Activated CD4-positive, alpha-beta T cell treated with anti-CD3 and anti-CD28 coated beads, Interleukin-2, Interleukin-4, amounts not matched to agents 100 ng/mL and 50 ng/mL, durations not matched to agents 16 hours and 8 hours (primary cell): Measurements from ENCODE around the gene HECW1.
A peak's percentile ranks its signal among the peaks of the same experiment; 100 is the strongest.

ENCODE experiments used
- DNase-seq: peaks from one replicate; pipeline ENCODE4 v3.0.0-alpha.2; 2020; ENCODE audit warnings: low spot score

Gene HECW1

DNA sequence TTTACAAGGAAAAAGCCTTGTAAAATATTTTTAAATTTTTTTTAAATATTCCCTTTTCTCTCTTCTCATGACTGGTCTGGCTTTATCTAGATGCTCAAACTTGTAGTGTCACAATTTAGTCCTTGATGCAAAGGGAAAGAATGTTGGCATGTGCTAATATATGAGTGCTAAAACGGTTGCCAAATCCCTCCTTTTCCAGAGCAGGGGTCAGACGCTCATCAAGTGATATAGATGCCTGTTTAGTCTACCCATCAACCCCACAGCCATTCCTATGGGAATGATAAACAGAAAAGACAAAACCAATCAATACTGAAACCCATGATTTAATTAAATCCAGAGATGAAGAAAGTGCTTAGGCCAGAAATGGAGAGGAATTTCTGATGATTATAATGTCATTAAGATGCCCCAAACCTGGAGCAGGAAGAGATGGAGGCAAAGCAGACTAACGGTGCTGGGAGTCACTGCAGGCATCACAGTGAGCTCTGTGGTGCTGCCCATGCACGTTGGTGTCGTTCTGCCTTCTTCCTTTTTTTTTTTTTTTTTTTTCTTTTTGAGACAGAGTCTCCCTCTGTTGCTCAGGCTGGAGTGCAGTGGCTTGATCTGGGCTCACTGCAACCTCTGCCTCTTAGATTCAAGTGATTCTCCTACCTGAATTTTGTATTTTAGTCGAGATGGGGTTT is 260.4 kb downstream of the HECW1 start:
- DNase-seq = no peak

DNA sequence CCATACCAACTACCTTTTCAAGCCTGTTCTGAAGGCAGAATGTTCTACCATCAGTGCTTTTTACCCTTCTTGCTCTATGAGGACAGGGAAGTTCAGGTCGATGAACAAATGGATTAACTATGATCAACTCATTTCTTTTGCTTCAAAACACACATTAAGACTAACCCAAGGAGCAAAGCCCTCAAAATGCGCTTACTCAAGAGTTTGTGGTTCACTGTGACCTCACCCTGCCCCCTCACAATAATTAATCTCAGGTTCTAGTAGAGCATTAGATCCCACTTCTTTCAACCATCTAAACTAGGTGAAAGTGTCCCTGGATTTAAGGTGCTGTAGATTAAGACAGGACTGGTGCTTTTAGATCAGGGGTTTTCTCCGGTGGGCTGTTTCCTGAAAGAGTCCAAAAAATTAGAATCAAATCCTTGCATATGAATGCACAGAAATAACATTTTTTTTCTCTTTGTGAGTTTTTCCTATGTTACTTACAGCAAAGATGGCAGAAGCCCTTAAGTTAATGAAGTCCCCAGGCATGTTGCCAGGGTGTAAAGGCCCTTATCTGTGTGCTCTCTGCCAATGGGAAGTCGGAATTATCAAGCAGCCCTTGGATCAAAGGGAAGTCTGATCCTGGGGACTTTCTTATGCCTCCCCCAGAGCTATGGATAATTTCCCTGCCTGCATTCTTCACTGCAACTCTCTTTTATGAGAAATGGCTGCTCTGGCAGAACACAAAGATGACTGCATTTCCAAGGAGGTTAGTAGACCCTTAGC is 264.9 kb downstream of the HECW1 start:
- DNase-seq = no peak

DNA sequence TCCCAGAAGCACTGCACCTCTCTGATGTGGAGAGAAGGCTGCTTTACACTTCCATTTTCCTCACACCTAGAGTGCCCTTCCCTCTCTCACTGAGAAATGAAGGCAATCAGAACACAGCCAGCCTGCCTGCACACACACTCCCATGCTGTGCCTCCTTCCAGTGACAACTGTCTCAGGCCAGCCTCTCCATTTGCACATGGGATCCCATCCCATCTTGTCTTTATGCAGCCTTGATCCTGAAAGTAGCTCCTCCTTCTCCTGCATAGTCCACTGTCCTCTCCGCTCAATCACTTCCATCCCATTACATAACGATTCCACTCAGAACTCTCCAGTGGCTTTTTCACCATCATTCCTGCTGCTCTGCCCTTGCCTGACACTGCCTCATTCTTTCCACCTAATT is 266.8 kb downstream of the HECW1 start:
- DNase-seq = no peak

DNA sequence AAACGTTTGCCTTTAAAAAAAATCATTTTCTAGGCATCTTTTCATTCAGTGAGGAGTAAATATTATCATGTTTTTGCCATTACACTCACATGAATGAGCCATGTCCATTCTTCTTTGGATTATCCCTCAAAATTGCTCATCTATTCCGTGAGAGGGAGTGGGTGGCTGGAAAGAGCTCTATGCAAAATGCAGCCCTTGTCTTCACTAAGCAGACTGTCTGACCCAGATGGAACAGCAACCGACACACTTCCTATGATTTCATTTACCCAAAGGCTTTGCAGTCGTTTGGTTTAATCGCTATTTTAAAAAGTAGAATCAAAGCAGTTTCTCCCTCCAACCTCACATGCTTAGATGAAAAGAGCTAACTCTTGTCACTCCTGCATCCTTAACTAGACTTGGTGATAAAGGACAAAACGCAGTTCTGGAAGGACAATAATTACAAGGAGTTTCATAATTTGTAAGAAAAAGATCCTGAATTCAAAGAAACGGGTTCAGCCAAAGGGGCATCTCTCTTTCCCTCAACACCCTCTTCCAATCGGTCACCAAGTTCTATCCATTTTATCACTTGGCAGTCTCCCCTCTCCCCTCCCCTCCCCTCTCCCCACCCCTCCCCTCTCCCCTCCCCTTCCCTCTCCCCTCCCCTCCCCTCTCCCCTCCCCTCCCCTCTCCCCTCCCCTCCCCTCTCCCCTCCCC is 272.3 kb downstream of the HECW1 start:
- no peak for DNase-seq

DNA sequence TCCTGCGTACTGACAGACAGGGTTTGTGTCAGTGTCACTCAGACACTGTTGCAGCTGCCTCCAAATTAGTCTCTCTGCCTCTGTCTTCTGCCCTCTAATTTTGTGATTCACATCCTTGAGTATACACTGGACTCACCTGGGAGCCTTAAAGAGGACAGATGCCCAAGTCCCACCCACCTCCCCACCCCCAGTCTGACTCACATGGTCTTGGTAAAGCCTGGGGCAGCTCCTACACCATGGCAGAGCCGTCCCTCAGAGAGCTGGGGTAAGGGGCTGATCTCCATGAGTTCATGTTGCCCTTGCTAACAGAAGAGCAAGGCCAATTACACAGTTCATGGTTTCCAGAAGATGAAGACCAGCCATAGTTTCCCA is 272.8 kb downstream of the HECW1 start:
- DNase-seq = no peak

DNA sequence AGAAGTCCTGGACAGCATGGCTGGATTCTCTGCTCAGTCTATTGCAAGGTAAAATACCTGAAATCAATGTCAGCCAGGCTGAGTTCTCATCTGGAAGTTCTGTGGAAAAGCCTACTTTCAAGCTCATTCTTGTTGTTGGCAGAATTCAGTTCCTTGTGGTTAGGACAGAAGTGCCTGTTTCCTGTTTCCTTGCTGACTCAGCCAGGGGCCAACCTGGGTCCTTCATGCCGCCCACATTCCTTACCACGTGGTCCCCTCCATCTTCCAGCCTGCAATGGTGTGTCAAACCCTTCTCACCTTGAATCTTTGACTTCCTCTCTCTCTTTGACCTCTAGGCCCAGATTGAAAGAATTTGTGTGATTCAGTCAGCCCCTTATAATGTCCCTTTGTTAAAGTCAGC is 273.4 kb downstream of the HECW1 start:
- peak; percentile 17 for DNase-seq

DNA sequence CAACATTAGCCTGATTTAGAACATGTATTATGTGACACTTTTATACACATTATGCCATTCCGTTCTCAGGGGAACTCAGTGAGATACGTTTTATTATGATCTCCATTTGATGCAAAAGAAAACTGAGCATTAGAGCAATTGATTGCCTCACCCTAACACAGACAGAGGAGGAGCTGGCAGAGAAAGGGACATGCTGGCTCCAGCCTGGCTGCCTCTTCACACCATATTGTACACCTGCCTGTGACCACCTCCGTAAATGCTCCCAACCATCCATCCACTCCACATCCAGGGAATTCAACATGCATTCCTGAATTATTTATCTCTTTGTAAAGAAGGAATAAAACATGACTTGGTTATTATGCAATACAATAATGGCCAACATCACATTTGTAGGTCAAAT is 275.5 kb downstream of the HECW1 start:
- DNase-seq = no peak

DNA sequence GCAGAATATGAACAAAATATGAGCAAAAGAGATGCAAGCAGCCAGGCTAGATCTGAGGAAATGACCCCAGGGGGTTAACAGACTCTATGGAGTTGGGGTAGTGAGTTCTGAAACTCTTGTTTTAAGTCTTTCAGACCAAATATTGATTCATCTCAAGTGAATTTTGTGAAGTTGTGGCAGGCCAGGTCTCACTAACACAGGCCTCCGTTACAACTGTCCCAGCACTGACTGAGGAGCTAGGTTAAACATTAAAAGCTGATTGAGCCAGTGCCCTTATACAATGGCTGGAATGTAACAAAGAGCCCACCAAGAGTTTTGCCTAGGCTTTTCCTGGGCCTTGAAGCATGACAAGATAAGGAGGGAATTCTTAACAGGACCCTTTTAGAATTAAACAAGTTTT is 278.1 kb downstream of the HECW1 start:
- DNase-seq = no peak

DNA sequence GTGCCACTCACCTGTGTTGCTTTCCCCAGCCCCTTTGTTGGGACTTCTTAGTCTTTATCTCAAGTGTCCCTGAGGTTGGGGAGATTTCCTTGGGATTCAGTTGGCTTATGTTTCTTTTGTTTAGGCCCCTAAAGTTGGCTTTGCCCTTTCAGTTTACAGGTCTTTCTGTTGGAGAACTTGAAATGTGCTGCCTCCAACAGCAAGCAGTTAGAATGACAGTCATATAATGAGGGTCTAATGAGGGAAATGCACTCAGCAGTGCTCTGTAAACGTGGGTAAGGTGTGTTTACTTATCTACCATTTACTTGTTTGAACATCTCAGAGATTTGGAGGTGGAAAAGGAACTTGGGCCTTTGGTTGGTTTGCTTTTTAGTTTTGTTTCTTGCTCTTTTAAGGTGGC is 279.1 kb downstream of the HECW1 start:
- no peak for DNase-seq

DNA sequence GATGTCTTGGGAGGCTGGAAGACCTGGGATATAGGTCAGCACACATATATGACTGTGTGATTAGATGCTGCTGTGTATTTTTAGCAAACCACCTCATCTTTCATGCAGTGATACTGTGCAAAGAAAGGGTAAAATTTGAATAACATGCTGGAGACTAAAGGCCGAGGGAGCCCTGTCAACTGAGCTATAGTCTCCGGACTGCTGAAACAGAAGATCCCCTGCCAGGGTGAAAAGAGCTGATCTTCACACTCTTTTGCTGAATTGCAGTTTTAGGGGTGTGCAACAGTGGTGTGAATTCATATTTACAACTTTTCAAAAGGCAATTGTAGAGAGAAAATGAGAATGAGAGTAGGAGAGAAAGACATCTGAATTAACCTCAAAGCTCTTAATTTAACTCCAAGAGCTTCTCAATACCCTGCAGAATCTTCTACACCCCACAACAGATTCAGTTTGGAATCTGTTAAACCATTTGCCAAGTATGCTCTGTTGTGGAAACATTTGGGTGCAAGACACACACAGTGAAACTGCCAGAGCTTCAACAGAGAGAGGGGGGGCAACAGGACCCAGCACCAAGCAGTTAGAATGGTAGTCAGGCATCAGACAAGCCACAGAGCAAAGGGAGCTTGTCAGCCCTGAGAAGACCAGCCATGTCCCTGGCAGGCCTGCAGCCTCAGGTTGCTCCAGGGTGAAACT is 280.3 kb downstream of the HECW1 start:
- no peak for DNase-seq

DNA sequence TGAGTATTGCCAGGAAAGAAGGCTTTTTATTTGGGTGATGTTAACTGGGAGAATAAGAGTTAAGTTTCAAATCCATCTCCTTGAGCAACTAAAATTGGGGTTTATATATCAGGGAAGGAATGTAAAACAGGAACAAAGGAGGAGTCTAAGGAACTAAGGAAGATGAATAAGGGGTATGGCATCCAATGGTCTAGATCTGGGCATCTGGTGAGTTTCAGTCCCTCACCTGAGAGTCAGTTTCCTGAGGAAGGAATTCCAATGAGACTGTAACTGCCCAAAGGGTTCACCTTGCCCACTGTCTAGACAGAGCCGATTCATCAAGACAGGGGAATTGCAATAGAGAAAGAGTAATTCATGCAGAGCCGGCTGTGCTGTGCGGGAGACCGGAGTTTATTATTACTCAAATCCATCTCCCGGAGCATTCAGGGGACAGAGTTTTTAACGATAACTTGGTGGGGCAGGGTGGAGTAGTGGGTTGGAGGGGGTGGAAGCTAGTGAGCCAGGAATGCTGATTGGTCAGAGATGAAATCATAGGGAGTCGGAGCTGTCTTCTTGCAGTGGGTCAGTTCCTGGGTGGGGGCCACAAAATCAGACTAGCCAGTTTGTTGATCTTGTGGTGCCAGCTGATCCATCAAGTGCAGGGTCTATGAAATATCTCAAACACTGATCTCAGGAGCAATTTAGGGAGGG is 282.1 kb downstream of the HECW1 start:
- no peak for DNase-seq

DNA sequence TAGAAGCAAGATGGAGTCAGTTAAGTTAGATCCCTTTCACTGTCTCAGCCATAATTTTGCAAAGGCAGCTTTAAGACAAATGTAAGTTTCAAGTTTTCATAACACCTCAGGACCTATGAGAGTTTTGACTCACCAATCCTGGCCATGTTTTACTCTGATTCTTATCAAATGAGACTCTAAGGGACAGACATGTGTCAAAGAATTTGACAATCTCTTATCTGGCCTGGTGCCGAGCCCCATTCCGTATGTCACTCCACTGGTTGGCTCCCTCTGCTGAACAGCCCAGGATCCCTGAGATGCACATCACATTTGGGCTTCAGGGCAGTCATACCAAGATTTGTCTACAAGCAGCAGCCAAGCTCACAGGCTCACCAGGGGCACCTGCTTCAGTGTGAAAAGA is 282.9 kb downstream of the HECW1 start:
- no peak for DNase-seq

DNA sequence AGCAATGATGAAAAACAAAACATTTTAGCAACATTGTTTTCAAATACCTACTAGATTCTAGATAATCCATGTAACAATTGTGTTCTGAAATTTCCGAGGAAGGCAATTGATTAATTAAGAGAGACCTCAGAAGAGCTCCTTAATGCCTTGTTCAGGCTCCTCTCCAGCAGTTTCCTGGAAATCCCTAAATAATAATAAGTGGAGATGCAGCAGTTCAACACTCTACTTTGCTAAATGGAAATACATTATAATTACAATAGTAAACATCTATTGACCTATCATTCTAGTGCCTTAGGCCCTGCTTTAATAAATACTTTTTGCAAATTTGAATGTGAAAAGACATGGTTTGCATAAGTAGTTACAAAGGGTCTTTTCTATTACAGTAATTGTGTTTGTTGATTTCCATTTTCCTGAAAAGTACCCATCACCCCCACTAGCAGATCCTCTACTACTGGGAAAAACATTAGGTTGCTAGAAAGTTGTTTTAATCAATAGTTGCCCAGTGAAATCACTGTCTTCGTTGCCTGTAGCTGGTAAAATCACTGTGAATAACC is 283.8 kb downstream of the HECW1 start:
- no peak for DNase-seq

DNA sequence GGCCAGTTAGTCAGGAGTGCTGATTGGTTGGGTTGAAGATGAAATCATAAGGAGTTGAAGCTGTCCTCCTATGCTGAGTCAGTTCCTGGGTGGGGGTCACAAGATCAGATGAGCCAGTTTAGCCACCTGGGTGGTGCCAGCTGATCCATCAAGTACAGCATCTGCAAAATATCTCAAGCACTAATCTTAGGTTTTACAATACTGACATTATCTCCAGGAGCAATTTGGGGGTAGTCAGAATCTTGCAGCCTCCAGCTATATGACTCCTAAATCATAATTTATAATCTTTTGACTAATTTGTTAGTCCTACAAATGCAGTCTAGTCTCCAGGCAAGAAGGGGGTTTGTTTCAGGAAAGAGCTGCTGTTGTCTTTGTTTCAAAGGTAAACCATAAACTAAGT is 286.4 kb downstream of the HECW1 start:
- no peak for DNase-seq

DNA sequence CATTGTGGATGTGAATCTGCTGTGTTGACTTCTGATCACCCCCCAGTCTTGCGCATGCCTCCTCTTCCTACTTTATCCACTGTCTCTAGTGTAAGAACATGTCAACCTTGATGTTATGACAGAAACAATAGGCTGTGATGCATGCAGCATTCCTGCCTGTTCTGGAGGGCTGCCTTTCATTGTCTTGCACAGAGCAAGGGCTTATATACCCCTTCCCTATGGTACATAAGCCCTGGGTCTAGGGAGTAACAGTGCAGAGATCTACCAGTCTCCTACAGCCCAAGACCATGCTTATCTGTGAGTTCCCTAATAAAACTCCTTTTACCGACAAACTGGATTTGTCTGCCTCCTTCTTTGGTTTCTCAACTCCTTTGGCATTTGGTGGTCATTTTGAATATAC is 293.5 kb downstream of the HECW1 start:
- DNase-seq = no peak

DNA sequence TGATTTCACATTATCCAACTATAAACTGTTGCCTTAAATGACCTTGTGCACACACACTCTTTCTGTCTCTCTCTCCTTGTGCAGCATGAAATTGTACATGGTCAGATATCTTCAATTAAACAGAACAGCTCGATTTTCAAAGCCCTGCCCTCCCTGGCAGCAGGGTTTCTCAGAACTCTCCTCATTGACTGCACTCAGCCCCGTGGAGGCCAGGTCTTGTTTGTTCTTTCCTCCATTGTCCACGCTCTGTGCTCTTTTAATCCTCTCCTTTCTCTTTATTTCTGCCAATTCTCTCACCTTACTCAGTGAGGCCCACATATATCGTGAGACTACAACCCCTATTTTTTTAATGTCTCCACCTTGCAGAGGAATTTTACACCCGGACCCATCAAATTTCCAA is 294.5 kb downstream of the HECW1 start:
- DNase-seq = no peak

DNA sequence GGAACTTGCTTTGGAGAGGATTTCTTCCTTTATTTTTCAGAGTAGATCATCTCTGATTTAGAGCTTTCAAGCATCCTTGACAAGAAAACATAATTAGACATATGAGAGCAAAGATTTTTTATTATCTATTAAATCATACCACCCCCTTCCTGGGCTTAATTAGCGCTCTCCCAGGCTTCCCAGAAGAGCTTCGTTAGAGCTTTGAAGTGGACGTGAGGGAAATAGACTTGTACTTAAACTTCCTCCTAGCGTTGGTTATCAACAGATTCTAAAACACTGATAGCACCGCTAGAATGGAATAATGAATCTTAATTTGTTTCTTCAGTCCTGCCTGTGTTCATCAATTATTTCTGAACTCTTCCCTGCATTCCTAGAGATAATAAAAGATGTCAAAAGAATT is 296.5 kb downstream of the HECW1 start:
- no peak for DNase-seq

DNA sequence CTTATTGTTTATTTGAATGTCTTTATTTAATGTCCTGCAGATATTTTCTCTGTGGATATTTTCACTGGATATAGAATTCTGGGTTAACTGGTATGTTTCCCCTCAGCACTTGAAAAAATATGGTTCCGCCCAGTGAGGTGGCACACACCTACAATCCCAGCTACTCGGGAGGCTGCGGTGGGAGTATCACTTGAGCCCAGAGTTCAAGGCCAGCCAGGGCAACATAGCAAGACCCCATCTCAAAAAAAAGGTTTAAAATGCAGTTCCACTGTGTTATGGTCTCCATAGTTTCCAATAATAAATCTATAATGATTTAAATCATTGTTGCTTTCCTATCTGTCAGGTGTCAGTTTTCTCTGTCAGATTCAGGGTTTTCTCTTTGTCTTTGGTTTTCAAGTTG is 305.0 kb downstream of the HECW1 start:
- DNase-seq = no peak

DNA sequence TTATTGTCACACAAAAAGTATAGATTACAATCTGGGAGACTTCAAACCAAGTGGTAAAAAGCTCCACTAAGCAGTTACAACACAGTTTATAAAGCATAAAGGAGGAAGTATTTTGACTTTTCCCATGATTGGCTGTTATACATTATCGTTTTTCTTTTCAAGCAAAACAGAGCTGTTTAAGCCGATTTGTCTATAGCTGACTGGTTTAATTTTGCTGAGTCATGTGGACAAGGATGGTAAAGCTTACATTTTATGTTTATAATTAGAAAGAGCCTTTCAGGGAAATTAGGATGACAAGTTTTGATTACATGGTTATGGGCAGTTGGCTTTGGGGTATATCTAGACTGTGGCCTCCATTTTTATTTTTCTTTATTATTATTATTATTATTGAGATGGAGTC is 318.0 kb downstream of the HECW1 start:
- DNase-seq = no peak

DNA sequence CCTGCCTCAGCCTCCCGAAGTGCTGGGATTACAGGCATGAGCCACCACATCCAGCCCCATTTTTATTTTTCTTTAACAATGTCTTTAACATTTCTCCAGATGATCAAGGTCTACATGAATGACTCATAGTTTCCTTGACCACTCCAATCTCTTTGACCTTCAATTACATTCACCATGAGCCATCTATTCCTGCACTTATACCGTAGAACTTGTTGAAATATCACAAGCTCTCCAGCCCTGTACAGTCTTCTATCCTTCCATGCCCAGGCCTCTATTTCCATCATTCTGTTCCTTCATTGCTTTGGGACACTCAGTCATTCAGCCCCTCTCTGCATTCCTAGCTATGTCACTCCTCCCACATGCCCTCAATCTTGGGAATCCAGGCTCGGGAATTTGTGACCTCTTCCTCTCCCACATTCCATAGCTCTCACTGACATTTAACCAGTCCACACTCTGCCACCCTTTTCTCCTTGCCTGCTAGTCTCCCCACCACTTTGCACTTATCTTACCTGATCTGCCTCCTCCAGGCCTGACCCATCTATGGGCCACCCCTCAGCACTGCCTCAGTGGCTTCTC is 318.7 kb downstream of the HECW1 start:
- DNase-seq = no peak

DNA sequence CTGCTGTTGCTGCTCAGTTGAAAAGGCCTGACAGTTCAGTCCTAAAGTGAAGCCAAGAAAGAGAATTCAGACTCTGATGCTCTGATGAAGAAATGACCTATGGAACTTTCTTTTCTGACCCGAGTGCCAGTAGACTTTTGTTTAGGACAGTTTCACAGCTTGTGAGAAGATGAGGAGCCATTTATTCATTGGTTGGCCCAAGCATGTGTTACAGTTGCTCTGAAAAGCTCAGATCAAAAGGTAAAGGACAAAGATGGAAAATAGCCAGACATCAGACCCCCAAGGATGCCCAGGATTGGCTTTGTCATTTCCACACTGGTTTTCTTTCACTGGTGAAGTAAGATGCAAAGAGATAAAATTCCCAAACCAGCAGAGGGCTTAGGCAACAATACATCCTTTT is 321.2 kb downstream of the HECW1 start:
- DNase-seq = no peak

DNA sequence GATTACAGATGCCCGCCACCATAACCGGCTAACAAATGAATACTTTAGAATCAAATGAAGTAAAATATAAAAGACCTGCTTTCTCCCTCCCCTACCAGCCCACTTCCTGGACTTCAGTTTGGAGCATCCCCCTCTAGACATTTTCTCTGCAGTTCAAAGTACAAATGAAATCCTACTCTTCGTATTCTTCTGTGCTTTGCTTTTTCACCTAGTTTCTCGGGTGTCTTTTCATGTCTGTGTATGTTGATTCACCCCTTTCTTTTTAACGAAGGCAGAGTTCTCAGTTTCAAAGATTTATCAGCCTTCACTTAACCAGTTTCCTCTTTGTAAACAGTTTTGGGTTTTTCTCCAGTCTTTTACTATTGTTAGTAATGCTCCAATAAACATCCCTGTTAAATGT is 324.6 kb downstream of the HECW1 start:
- no peak for DNase-seq
